Spleen (tissue), 11 donors: ENCODE data around the gene ATF4. TPM values are rescaled to one million over a fixed set of nuclear protein-coding genes. Genes with fewer than 3 reads are reported as not detected.

Experiments used
- DNase-seq: peaks from one replicate; pipeline ENCODE4 v3.0.0-alpha.2; 2020
- H3K27ac ChIP-seq, 8 donors: fragments of 200-600 bp; sonication (generic) in 7 of 8; 1 replicate in 4 of 8; 2 replicates in 4 of 8; pipeline versions ENCODE4 v1.5.0 to v1.8.0; 2016 to 2021; ENCODE audit warnings: inconsistent platforms in 4 of 8, mild to moderate bottlenecking in 4 of 8, moderate library complexity in 1 of 8
- H3K27me3 ChIP-seq, 7 donors: fragments of 200-600 bp; sonication (generic) in 6 of 7; replicated peaks in 1 of 7; 1 replicate in 4 of 7; 2 replicates in 3 of 7; pipeline versions ENCODE4 v1.5.0 to v1.8.0; 2016 to 2021; ENCODE audit warnings: inconsistent platforms in 3 of 7, mild to moderate bottlenecking in 1 of 7
- H3K36me3 ChIP-seq, 6 donors: fragments of 200-600 bp; sonication (generic) in 5 of 6; 1 replicate in 4 of 6; 2 replicates in 2 of 6; pipeline versions ENCODE4 v1.5.0 to v1.8.0; 2016 to 2021; ENCODE audit warnings: inconsistent platforms in 2 of 6
- H3K4me1 ChIP-seq, 6 donors: fragments of 200-600 bp; sonication (generic) in 5 of 6; 1 replicate in 3 of 6; 2 replicates in 3 of 6; pipeline versions ENCODE4 v1.5.0 to v1.8.0; 2016 to 2021; ENCODE audit warnings: inconsistent platforms in 3 of 6
- H3K4me3 ChIP-seq, 8 donors: fragments of 200-600 bp; sonication (generic) in 7 of 8; 1 replicate in 4 of 8; 2 replicates in 4 of 8; pipeline versions ENCODE4 v1.5.0 to v1.8.0; 2016 to 2021; ENCODE audit warnings: inconsistent platforms in 4 of 8, mild to moderate bottlenecking in 4 of 8, moderate library complexity in 2 of 8
- H3K9me3 ChIP-seq, 8 donors: fragments of 200-600 bp; sonication (generic) in 7 of 8; 1 replicate in 4 of 8; 2 replicates in 4 of 8; pipeline versions ENCODE4 v1.5.0 to v1.8.0; 2016 to 2021; ENCODE audit warnings: inconsistent platforms in 4 of 8
- CTCF ChIP-seq, 11 experiments: fragments of 200-600 bp in 7 of 11; fragments of 450-650 bp in 4 of 11; sonication (generic) in 4 of 11; IDR thresholded peaks in 8 of 11; conservative IDR thresholded peaks in 3 of 11; 1 replicate in 7 of 11; 2 replicates in 4 of 11; pipeline versions ENCODE4 v1.4.0 to v1.8.0; 2016 to 2021; ENCODE audit warnings: antibody characterized with exemption in 11 of 11, inconsistent platforms in 4 of 11, mild to moderate bottlenecking in 1 of 11
- POLR2A ChIP-seq, 3 donors: fragments of 450-650 bp; IDR thresholded peaks; one replicate each; pipeline ENCODE4 v1.5.1; 2017; ENCODE audit warnings: antibody characterized with exemption in 3 of 3, mild to moderate bottlenecking in 1 of 3
- POLR2AphosphoS5 ChIP-seq, 3 donors: sonication (generic); formaldehyde crosslinking; IDR thresholded peaks; one replicate each; pipeline ENCODE4 v1.5.1; 2017; ENCODE audit warnings: antibody characterized with exemption in 3 of 3
- WGBS, 5 donors: extraction: QIAGEN DNeasy Blood & Tissue Kit in 3 of 5; methylation state at CpG; one replicate each; pipeline versions ENCODE4 v1.1.5 to v1.1.7; 2013 to 2018; 5-methylcytosine and 5-hydroxymethylcytosine counted together
- intact Hi-C: fragments of 100-400 bp; cut with DNase I; formaldehyde crosslinking; loops from one replicate; pipeline ENCODE4 v1.15.0; 2023; ENCODE audit warnings: low total_unique reads
- polyA plus RNA-seq, 3 donors: library from polyadenylated mRNA; stranded (reverse); fragments of 200-250 nt; gene quantifications; one replicate each; pipeline ENCODE4 v1.2.1, GENCODE V29; 2013
- total RNA-seq, 7 donors: library from RNA; depleted of rRNA in 3 of 7; stranded (reverse); fragments of >200 nt in 3 of 7; fragmentation: NEBNext Ultra II Directional in 4 of 7; extraction: Animal tissue kit (Norgen Biotek cat#: 25700) in 4 of 7; gene quantifications; one replicate each; pipeline versions ENCODE4 v1.1.0 to v1.2.1, GENCODE V29; 2016 to 2021
- donor health status: healthy with polysubstance abuse.
- donor health status: DM: no; HTN: no; CAD: no; lungs with moderate emphysema.
- donor health status: DM: no; HTN: no; CAD: no.
- donor health status: Bipolar disorder and iron deficiency.
- donor health status: healthy.
- donor health status: DM: no; HTN: no; CAD: no.
- donor health status: DM: yes; HTN: yes; CAD: no.

The ATF4 gene
- total and polyA plus RNA-seq, 10 donors = 190 to 414 (median 274) TPM

DNA sequence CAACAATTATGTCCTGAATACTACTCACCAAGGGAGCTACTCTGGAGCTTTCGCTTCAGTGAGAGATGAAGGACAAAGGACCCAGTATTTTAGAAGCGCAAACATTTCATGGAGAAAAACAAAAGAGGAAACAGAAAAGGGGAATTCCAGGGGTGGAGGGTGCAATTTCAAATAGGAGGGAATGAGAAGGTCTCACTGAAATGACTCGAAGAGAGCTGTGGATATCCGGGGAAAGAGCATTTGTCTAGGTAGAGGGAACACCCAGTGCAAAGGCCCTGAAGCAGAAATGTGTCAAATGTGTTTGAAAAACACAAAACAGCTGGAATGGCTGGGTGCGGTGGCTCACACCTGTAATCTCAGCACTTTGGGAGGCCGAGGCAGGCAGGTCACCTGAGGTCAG is 9.8 kb downstream of the ATF4 start:
- Histone ChIP-seq H3K9me3 (no peaks in the 10 kb centered on the region), H3K27ac (peak overlapping the region in 5 of 8 donors; percentile 60 to 99 (median 85)), H3K36me3 (peaks cover 0 to 59% (median 18%) of the 10 kb centered on the region in 6 donors), H3K4me3 (peak overlapping the region in 1 of 8 donors; percentile 64), H3K4me1 (peaks cover 69 to 95% (median 89%) of the 10 kb centered on the region in 6 donors), H3K27me3 (no peaks in the 10 kb centered on the region)
- no peak for TF ChIP-seq POLR2AphosphoS5 (IDR thresholded peaks at IDR 0.05)
- no peak for TF ChIP-seq CTCF (IDR thresholded peaks at IDR 0.05 in 8 of 11, conservative IDR thresholded peaks at IDR 0.05 in 3 of 11)
- TF ChIP-seq POLR2A (IDR thresholded peaks at IDR 0.05) = no peak
- 60 to 81% (median 66%) methylated on average over 6 of the region's 6 CpGs for WGBS, 5 donors
- no peak for DNase-seq
- intact Hi-C loops = loop anchor here (5.0 kb wide), 1 partner anchor 817 kb away; the partner anchor contains the start of gene ADSL

DNA sequence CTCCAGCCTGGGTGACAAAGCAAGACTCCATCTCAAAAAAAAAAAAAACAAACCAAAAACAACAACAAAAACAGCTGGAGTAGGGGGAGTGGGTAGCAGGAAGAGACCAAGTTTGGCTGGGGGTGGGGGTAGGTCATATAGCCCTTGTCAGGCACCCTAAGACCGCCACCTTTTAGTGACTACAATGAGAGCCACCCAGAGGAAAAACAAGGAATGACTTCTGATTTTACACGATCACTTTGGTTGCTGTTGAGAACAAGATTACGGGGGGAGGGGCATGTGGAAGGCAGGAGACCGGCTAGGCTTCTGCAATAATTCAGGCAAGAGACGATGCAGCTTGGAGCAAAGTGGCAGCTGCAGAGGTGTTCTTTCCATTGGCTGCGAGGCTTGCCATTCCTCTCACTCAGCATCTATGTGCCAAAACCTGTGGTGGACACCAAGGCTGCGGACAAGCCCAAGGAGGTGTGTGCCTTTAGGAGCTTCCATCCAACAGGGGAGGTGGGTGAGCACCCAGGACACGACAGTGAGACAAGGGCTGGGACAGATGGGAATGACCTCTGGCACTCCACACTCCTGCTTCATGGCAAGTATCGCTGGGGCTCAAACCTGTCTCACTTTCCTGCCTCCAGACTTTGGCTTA is 10.4 kb downstream of the ATF4 start:
- 38 to 54% (median 45%) methylated on average over 9 of the region's 9 CpGs for WGBS, 5 donors
- intact Hi-C loops = loop anchor here (5.0 kb wide), 1 partner anchor 816 kb away; the partner anchor contains the start of gene ADSL
- peak overlapping the region in 3 of 8 donors; percentile 92 to 99 (median 97) for H3K27ac ChIP-seq
- H3K4me3 ChIP-seq = peak overlapping the region in 4 of 8 donors; percentile 65 to 87 (median 76)
- peaks cover 0 to 52% (median 16%) of the 10 kb centered on the region in 6 donors for H3K36me3 ChIP-seq
- H3K9me3 ChIP-seq = no peaks in the 10 kb centered on the region
- no peak for TF ChIP-seq POLR2A (IDR thresholded peaks at IDR 0.05)
- TF ChIP-seq CTCF (IDR thresholded peaks at IDR 0.05 in 8 of 11, conservative IDR thresholded peaks at IDR 0.05 in 3 of 11) = peak in 3 of 11 experiments; percentile 24 to 27 (median 24)
- no peak for TF ChIP-seq POLR2AphosphoS5 (IDR thresholded peaks at IDR 0.05)
- peaks cover 63 to 91% (median 83%) of the 10 kb centered on the region in 6 donors for H3K4me1 ChIP-seq
- H3K27me3 ChIP-seq = no peaks in the 10 kb centered on the region
- DNase-seq = no peak

- intact Hi-C loops = loop anchor here (5.0 kb wide), 1 partner anchor 815 kb away; the partner anchor contains the start of gene ADSL
Measured at GRCh38 chr22:39532215-39533073, 12.1 kb downstream of the ATF4 start, which contains the start of gene RPS19BP1. Gene RPS19BP1, minus strand, starts transcription at chr22:39532748. Its CDS starts 10 bp downstream, at chr22:39532738.

More at GRCh38 chr22:39532215-39533073, 12.1 kb downstream of the ATF4 start, which contains the start of gene RPS19BP1:
- Histone ChIP-seq H3K4me3 (peak within 1 kb of the TSS; percentile 59 to 87 (median 72)), H3K27me3 (no peaks in the 10 kb centered on the region), H3K27ac (peak within 1 kb of the TSS; percentile 81 to 99 (median 93)), H3K4me1 (peaks cover 51 to 75% (median 66%) of the 10 kb centered on the region in 6 donors), H3K9me3 (no peaks in the 10 kb centered on the region), H3K36me3 (peaks cover 0 to 41% (median 16%) of the 10 kb centered on the region in 6 donors)
- peak; percentile 100 for DNase-seq
- WGBS, 5 donors = 0 to 1% (median 0%) methylated on average over 55 to 67 of the region's 67 CpGs
- TF ChIP-seq CTCF (IDR thresholded peaks at IDR 0.05 in 8 of 11, conservative IDR thresholded peaks at IDR 0.05 in 3 of 11) = peak in 4 of 11 experiments; percentile 3 to 25 (median 19)
- peak in 1 of 3 donors; percentile 72 for TF ChIP-seq POLR2A (IDR thresholded peaks at IDR 0.05)
- peak; percentile 94 to 97 (median 95) for TF ChIP-seq POLR2AphosphoS5 (IDR thresholded peaks at IDR 0.05)
